Neural cell (in vitro differentiated cells): Measurements from ENCODE around the gene SLC24A3. TPM values are rescaled to one million over a fixed set of nuclear protein-coding genes. Genes with fewer than 3 reads are reported as not detected.

Source experiments
- H2AFZ ChIP-seq: fragments of 200-600, 300-800 bp; sonication (generic), shearing (Covaris generic); 2 replicates; pipeline ENCODE4 v1.6.0; 2014; ENCODE audit warnings: low read depth, mild to moderate bottlenecking, antibody characterized with exemption, low read length, moderate library complexity
- H3F3A ChIP-seq: fragments of 200-600 bp; shearing (Covaris generic); 2 replicates; pipeline ENCODE4 v1.6.1; 2016; ENCODE audit warnings: mild to moderate bottlenecking, moderate library complexity, mixed read lengths, antibody characterized with exemption, low read length; ENCODE audit not compliant: insufficient read depth, poor library complexity, severe bottlenecking
- H3K27ac ChIP-seq: fragments of 200-600, 300-800 bp; sonication (generic), shearing (Covaris generic); 2 replicates; pipeline ENCODE4 v1.5.1; 2014; ENCODE audit warnings: mild to moderate bottlenecking, low read length, moderate library complexity
- H3K27me3 ChIP-seq: fragments of 300-800, 200-600 bp; sonication (generic), shearing (Covaris generic); 2 replicates; pipeline ENCODE4 v1.6.0; 2014; ENCODE audit warnings: mild to moderate bottlenecking, low read depth, low read length, moderate library complexity; ENCODE audit not compliant: insufficient read depth
- H3K36me3 ChIP-seq: fragments of 300-800, 200-600 bp; sonication (generic), shearing (Covaris generic); 2 replicates; pipeline ENCODE4 v1.5.1; 2014; ENCODE audit warnings: mild to moderate bottlenecking, antibody characterized with exemption, low read length, moderate library complexity; ENCODE audit not compliant: insufficient read depth
- H3K4me2 ChIP-seq: fragments of 300-800, 200-600 bp; sonication (generic), shearing (Covaris generic); 2 replicates; pipeline ENCODE4 v1.6.0; 2014; ENCODE audit warnings: mild to moderate bottlenecking, low read length
- H3K4me3 ChIP-seq: fragments of 300-800, 200-600 bp; sonication (generic), shearing (Covaris generic); 2 replicates; pipeline ENCODE4 v1.5.1; 2014; ENCODE audit warnings: mild to moderate bottlenecking, low read length, moderate library complexity
- H3K79me2 ChIP-seq: fragments of 200-600 bp; shearing (Covaris generic); replicated peaks from 2 replicates; pipeline ENCODE4 v1.6.0; 2014; ENCODE audit warnings: mild to moderate bottlenecking, low read length, moderate library complexity; ENCODE audit not compliant: insufficient read depth
- H3K9ac ChIP-seq: fragments of 300-800, 200-600 bp; sonication (generic), shearing (Covaris generic); 2 replicates; pipeline ENCODE4 v1.6.1; 2016; ENCODE audit warnings: mild to moderate bottlenecking, low read length, mixed read lengths
- H3K9me2 ChIP-seq: fragments of 200-600 bp; shearing (Covaris generic); 2 replicates; pipeline ENCODE4 v1.6.1; 2016; ENCODE audit warnings: mild to moderate bottlenecking, low read length, mixed read lengths; ENCODE audit not compliant: insufficient read depth
- H3K9me3 ChIP-seq: fragments of 200-600, 300-800 bp; sonication (generic), shearing (Covaris generic); 2 replicates; pipeline ENCODE4 v1.6.1; 2016; ENCODE audit warnings: mild to moderate bottlenecking, mixed run types, low read length, moderate library complexity, mixed read lengths
- H4K20me1 ChIP-seq: fragments of 200-600 bp; shearing (Covaris generic); 2 replicates; pipeline ENCODE4 v1.6.1; 2016; ENCODE audit warnings: mild to moderate bottlenecking, mixed run types; ENCODE audit not compliant: insufficient read depth
- CTCF ChIP-seq: fragments of 450-650 bp; IDR thresholded peaks from 2 replicates; pipeline ENCODE4 v1.5.1; 2014; ENCODE audit warnings: antibody characterized with exemption, mild to moderate bottlenecking, moderate library complexity; ENCODE audit not compliant: poor library complexity, severe bottlenecking
- EP300 ChIP-seq: fragments of 450-650 bp; conservative IDR thresholded peaks from 2 replicates; pipeline ENCODE4 v1.6.1; 2014; ENCODE audit warnings: antibody characterized with exemption, mild to moderate bottlenecking, moderate library complexity; ENCODE audit not compliant: poor library complexity, severe bottlenecking
- EZH2 ChIP-seq: fragments of 200-600, 300-800 bp; shearing (Covaris generic), sonication (generic); IDR thresholded peaks from 2 replicates; pipeline ENCODE4 v1.6.1; 2014; ENCODE audit warnings: antibody characterized with exemption, low read length, borderline replicate concordance, mild to moderate bottlenecking; ENCODE audit not compliant: insufficient read depth, poor library complexity, severe bottlenecking
- MXI1 ChIP-seq: fragments of 450-650 bp; conservative IDR thresholded peaks from 2 replicates; pipeline ENCODE4 v1.6.1; 2014; ENCODE audit warnings: antibody characterized with exemption, mild to moderate bottlenecking; ENCODE audit not compliant: poor library complexity, severe bottlenecking
- POLR2AphosphoS5 ChIP-seq: IDR thresholded peaks from 2 replicates; pipeline ENCODE4 v1.6.1; 2012
- RAD21 ChIP-seq: fragments of 450-650 bp; conservative IDR thresholded peaks from 2 replicates; pipeline ENCODE4 v1.6.1; 2014; ENCODE audit warnings: antibody characterized with exemption, mild to moderate bottlenecking, moderate library complexity
- REST ChIP-seq: IDR thresholded peaks from 2 replicates; pipeline ENCODE4 v1.6.1; 2012; ENCODE audit warnings: borderline replicate concordance
- SMC3 ChIP-seq: fragments of 450-650 bp; conservative IDR thresholded peaks from 2 replicates; pipeline ENCODE4 v1.6.1; 2014; ENCODE audit warnings: antibody characterized with exemption, mild to moderate bottlenecking, moderate library complexity; ENCODE audit not compliant: poor library complexity
- TAF1 ChIP-seq: IDR thresholded peaks from 2 replicates; pipeline ENCODE4 v1.6.1; 2012; ENCODE audit warnings: low read depth
- polyA plus RNA-seq: library from polyadenylated mRNA; depleted of rRNA; stranded (reverse); fragments of >200 nt; gene quantifications from 2 replicates; pipeline ENCODE4 v1.2.3, GENCODE V29; 2014

SLC24A3 gene
- polyA plus RNA-seq, 1 donor from 2014 or later, result 6.5 TPM

- no peak overlapping the region for H3K4me3 ChIP-seq
- H3K4me2 ChIP-seq, result no peak overlapping the region
- no peaks in the 10 kb centered on the region for H3K9me3 ChIP-seq
- no peaks in the 10 kb centered on the region for H4K20me1 ChIP-seq
- no peaks in the 10 kb centered on the region for H3K27me3 ChIP-seq
- H3K9me2 ChIP-seq, result no peaks in the 10 kb centered on the region
- TF ChIP-seq REST (no peak), SMC3 (no peak)
- no peaks in the 10 kb centered on the region for H3K36me3 ChIP-seq
- H3K79me2 ChIP-seq, result no peaks in the 10 kb centered on the region
- H3F3A ChIP-seq, result no peaks in the 10 kb centered on the region
- no peak overlapping the region for H3K27ac ChIP-seq
- no peak overlapping the region for H3K9ac ChIP-seq
- H2AFZ ChIP-seq, result no peak overlapping the region
Observed at GRCh38 chr20:19172637-19173036, 39.8 kb upstream of the SLC24A3 start.

- Histone ChIP-seq H3K79me2 (no peaks in the 10 kb centered on the region), H4K20me1 (no peaks in the 10 kb centered on the region), H2AFZ (no peak overlapping the region), H3K36me3 (no peaks in the 10 kb centered on the region), H3K9ac (no peak overlapping the region), H3K4me2 (no peak overlapping the region), H3F3A (no peaks in the 10 kb centered on the region), H3K9me2 (no peaks in the 10 kb centered on the region), H3K27ac (no peak overlapping the region), H3K27me3 (no peaks in the 10 kb centered on the region), H3K4me3 (no peak overlapping the region), H3K9me3 (no peaks in the 10 kb centered on the region)
- no peak for TF ChIP-seq POLR2AphosphoS5
- TF ChIP-seq CTCF, result no peak
- TF ChIP-seq EP300, result no peak
- no peak for TF ChIP-seq EZH2
- no peak for TF ChIP-seq REST
- TF ChIP-seq SMC3, result no peak
- TF ChIP-seq MXI1, result no peak
- no peak for TF ChIP-seq RAD21
- no peak for TF ChIP-seq TAF1
Observed at GRCh38 chr20:19176470-19177052, 35.9 kb upstream of the SLC24A3 start.
